Measurements from ENCODE around the gene SKIC8. TPM values are rescaled to one million over a fixed set of nuclear protein-coding genes. Genes with fewer than 3 reads are reported as not detected.
A peak's percentile ranks its signal among the peaks of the same experiment; 100 is the strongest.

SKIC8 gene
- total and polyA plus RNA-seq, 8 donors = 22.2 to 119 (median 53.9) TPM

- intact Hi-C loops (cut with DNase I; ENCODE audit: low total_unique reads) = no loop called here
- no peak for TF ChIP-seq POLR2AphosphoS5 (IDR thresholded peaks at IDR 0.05)
- no peak for TF ChIP-seq CTCF (IDR thresholded peaks at IDR 0.05)
- no peak for TF ChIP-seq POLR2A (IDR thresholded peaks at IDR 0.05)
- no peak for TF ChIP-seq EP300 (IDR thresholded peaks at IDR 0.05)
- no peak for DNase-seq
- Histone ChIP-seq H3K4me3 (no peak overlapping the region), H3K9me3 (no peaks in the 10 kb centered on the region), H3K36me3 (no peaks in the 10 kb centered on the region), H3K27me3 (no peaks in the 10 kb centered on the region), H3K27ac (no peak overlapping the region), H3K4me1 (peaks cover 3 to 11% (median 7%) of the 10 kb centered on the region in 4 donors)
- 77 to 85% (median 82%) methylated on average over 17 of the region's 17 CpGs for WGBS, 5 donors
Observed at GRCh38 chr15:78321041-78321570, 21.7 kb upstream of the SKIC8 start.

GRCh38 chr15:78320183-78320582 is 20.8 kb upstream of the SKIC8 start:
- no peak for DNase-seq
- Histone ChIP-seq H3K4me3 (no peak overlapping the region), H3K9me3 (no peaks in the 10 kb centered on the region), H3K36me3 (no peaks in the 10 kb centered on the region), H3K27ac (no peak overlapping the region), H3K27me3 (peaks cover 0 to 5% (median 0%) of the 10 kb centered on the region in 3 donors), H3K4me1 (peaks cover 5 to 10% (median 8%) of the 10 kb centered on the region in 4 donors)
- intact Hi-C loops (cut with DNase I; ENCODE audit: low total_unique reads) = no loop called here
- TF ChIP-seq CTCF (IDR thresholded peaks at IDR 0.05) (no peak), POLR2AphosphoS5 (IDR thresholded peaks at IDR 0.05) (no peak), POLR2A (IDR thresholded peaks at IDR 0.05) (no peak), EP300 (IDR thresholded peaks at IDR 0.05) (no peak)
- 87 to 94% (median 91%) methylated on average over 5 of the region's 5 CpGs for WGBS, 5 donors

- Histone ChIP-seq H3K27me3 (peaks cover 0 to 9% (median 0%) of the 10 kb centered on the region in 3 donors), H3K4me1 (peaks cover 5 to 10% (median 8%) of the 10 kb centered on the region in 4 donors), H3K27ac (no peak overlapping the region), H3K36me3 (no peaks in the 10 kb centered on the region), H3K9me3 (no peaks in the 10 kb centered on the region), H3K4me3 (no peak overlapping the region)
- 78 to 86% (median 83%) methylated on average over 10 of the region's 10 CpGs for WGBS, 5 donors
- DNase-seq = no peak
- intact Hi-C loops (cut with DNase I; ENCODE audit: low total_unique reads) = no loop called here
- TF ChIP-seq EP300 (IDR thresholded peaks at IDR 0.05) = no peak
- TF ChIP-seq POLR2A (IDR thresholded peaks at IDR 0.05) = no peak
- TF ChIP-seq POLR2AphosphoS5 (IDR thresholded peaks at IDR 0.05) = no peak
- no peak for TF ChIP-seq CTCF (IDR thresholded peaks at IDR 0.05)
Observed at GRCh38 chr15:78319588-78319987, 20.2 kb upstream of the SKIC8 start.

GRCh38 chr15:78317145-78317836 is 17.9 kb upstream of the SKIC8 start:
- Histone ChIP-seq H3K27me3 (peaks cover 0 to 25% (median 0%) of the 10 kb centered on the region in 3 donors), H3K27ac (peak overlapping the region in 4 of 5 donors; percentile 26 to 58 (median 54)), H3K4me3 (no peak overlapping the region), H3K4me1 (peaks cover 5 to 10% (median 8%) of the 10 kb centered on the region in 4 donors), H3K36me3 (no peaks in the 10 kb centered on the region), H3K9me3 (no peaks in the 10 kb centered on the region)
- DNase-seq = peak; percentile 33 to 46
- WGBS, 5 donors = 48 to 68% (median 62%) methylated on average over 8 of the region's 8 CpGs
- TF ChIP-seq POLR2AphosphoS5 (IDR thresholded peaks at IDR 0.05) (no peak), CTCF (IDR thresholded peaks at IDR 0.05) (no peak), POLR2A (IDR thresholded peaks at IDR 0.05) (no peak), EP300 (IDR thresholded peaks at IDR 0.05) (no peak)
- intact Hi-C loops (cut with DNase I; ENCODE audit: low total_unique reads) = no loop called here

Measured in stomach (tissue), 9 donors.